Activated T-cell treated with anti-CD3 and anti-CD28 coated beads, Interleukin-2, amount 50 U/mL, for 4 hours (primary cell): Measurements from ENCODE around the gene RAD51B. TPM values are rescaled to one million over a fixed set of nuclear protein-coding genes. Genes with fewer than 3 reads are reported as not detected.
A peak's percentile ranks its signal among the peaks of the same experiment; 100 is the strongest.

ENCODE experiments used
- ATAC-seq, 2 donors: fragments of 200-7000 bp; cut with Tn5 transposase; one replicate each; pipeline ENCODE4 v1.10.0; 2021
- DNase-seq: peaks from one replicate; pipeline ENCODE4 v3.0.0-alpha.2; 2020
- H3K27me3 Mint-ChIP-seq: one replicate; pipeline ENCODE4 v1.8.0; 2021; ENCODE audit warnings: low read depth, mixed read lengths
- H3K36me3 Mint-ChIP-seq: one replicate; pipeline ENCODE4 v1.8.0; 2022; ENCODE audit warnings: mixed read lengths; ENCODE audit not compliant: insufficient read depth
- H3K4me1 Mint-ChIP-seq: one replicate; pipeline ENCODE4 v1.8.0; 2021; ENCODE audit warnings: low read depth, mixed read lengths
- H3K4me3 Mint-ChIP-seq: one replicate; pipeline ENCODE4 v1.8.0; 2021; ENCODE audit warnings: mild to moderate bottlenecking, moderate library complexity, mixed read lengths
- H3K9me3 Mint-ChIP-seq: one replicate; pipeline ENCODE4 v1.8.0; 2021; ENCODE audit warnings: mixed read lengths
- total RNA-seq, 3 donors: library from RNA; stranded (reverse); gene quantifications; one replicate each; pipeline ENCODE4 v1.2.1, GENCODE V29; 2021

RAD51B gene
- total RNA-seq, 3 donors from 2014 or later: 10.6 to 16.1 (median 14.2) TPM

DNA sequence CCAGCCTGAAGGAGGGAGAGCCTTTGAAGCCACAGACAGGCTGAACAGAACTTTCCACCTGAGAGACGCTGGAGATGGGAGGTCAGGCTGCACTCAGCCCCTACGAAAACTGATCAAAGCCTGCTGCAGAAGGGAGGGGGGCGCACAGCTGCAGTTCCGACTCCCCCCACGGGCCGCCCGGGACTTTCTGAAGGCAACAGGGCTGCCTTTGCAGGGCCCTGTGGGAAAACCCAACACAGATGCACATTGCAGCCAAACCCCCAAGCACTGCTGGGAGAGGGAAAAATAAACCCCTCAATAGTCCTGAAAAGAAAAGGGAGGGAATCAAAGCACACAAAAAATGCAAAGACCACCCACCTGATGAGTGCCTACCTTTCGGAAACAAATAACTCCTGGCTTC, 682.7 kb downstream of the RAD51B start:
- ATAC-seq (no peak), DNase-seq (no peak)
- no peaks in the 10 kb centered on the region for H3K9me3 Mint-ChIP-seq
- no peaks in the 10 kb centered on the region for H3K27me3 Mint-ChIP-seq
- H3K36me3 Mint-ChIP-seq: no peaks in the 10 kb centered on the region
- peaks cover 56% of the 10 kb centered on the region for H3K4me1 Mint-ChIP-seq
- H3K4me3 Mint-ChIP-seq: no peak overlapping the region

DNA sequence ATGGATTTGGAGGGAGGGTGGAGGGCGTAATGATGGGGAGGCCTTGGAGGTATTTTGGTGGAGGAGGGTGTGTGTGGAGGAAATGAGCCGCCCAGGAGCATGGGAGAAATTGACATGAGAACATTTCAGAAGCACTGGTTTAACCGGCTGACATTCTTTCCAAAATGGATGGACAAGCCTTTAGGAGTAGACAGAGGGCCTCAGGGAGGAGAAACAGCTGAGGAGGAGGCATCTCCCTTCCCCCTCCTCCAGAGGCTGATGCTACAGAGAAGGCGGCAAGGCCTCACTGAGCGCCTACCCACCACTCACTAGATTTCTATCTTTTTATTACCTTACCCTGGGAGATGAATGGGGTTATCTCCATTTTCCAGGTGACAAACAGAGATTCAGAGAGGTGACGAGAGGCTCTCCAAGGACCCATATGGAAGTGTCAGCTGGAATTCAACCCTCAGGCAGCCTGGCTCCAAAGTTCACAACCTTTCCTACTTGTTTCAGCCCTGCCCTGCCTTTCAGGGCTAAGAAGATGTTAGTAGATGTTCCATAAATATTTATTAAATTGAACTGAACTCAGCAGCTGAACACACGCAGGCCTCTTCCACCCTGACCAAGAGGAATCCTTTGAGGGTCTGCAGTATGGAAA, 683.7 kb downstream of the RAD51B start:
- no peak overlapping the region for H3K4me3 Mint-ChIP-seq
- no peaks in the 10 kb centered on the region for H3K27me3 Mint-ChIP-seq
- no peak for DNase-seq
- H3K4me1 Mint-ChIP-seq: peaks cover 67% of the 10 kb centered on the region
- no peaks in the 10 kb centered on the region for H3K9me3 Mint-ChIP-seq
- no peak for ATAC-seq
- no peaks in the 10 kb centered on the region for H3K36me3 Mint-ChIP-seq

DNA sequence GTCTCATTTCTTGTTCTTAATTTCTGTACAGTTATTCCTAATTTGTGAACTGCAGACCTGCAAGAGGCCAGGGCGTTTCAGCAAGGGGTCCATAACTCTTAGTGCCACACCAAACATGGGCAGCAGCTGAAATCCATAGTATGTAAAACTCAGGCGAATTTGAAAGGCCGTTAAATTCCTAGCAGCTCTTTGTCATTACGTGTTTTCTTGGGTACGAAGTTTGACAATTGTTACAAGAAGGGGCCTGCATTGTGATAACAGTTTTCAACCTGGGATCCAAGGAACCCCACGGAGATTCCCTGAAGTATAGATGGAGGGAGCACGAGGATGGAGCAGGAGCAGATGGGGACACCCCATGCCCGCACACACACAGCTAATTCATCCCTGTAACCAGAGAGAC, 685.3 kb downstream of the RAD51B start:
- peaks cover 76% of the 10 kb centered on the region for H3K4me1 Mint-ChIP-seq

DNA sequence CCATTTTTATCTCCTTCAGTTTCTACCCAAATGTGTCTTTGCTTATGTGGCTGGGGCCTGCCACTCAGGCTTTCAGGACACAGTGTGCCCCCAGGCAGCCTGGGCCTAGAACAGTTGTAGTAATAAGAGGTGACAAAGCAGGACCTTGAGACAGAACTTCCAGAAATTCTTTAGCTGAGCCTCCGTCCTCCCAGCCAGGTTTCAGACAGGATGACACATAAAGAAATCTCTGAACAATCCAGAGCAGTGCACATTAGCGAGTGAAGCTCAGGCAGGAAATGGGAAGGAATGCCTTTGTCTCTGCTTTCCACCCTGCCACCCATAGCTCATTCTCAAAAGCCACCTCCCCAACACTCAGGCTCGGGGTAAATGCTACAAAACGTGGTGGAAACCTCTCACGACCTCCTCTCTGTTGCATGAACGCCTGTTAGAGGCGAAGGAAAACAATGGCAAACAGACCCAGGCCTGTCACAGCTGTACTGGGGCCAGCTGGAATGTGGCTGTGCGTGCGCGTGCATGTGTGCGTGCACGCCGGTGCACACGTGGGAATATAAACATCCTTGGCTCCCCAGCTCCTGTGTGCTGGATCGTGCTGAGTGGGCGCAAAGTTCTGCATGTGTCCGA, 686.6 kb downstream of the RAD51B start:
- Mint-ChIP-seq H3K4me1 (peaks cover 74% of the 10 kb centered on the region), H3K9me3 (no peaks in the 10 kb centered on the region), H3K4me3 (no peak overlapping the region), H3K36me3 (no peaks in the 10 kb centered on the region), H3K27me3 (no peaks in the 10 kb centered on the region)
- ATAC-seq: peak; percentile 20 to 22
- DNase-seq: no peak

More for the DNA sequence above, 685.3 kb downstream of the RAD51B start:
- Mint-ChIP-seq H3K27me3 (no peaks in the 10 kb centered on the region), H3K4me3 (no peak overlapping the region), H3K9me3 (no peaks in the 10 kb centered on the region), H3K36me3 (no peaks in the 10 kb centered on the region)
- no peak for ATAC-seq
- DNase-seq: no peak

DNA sequence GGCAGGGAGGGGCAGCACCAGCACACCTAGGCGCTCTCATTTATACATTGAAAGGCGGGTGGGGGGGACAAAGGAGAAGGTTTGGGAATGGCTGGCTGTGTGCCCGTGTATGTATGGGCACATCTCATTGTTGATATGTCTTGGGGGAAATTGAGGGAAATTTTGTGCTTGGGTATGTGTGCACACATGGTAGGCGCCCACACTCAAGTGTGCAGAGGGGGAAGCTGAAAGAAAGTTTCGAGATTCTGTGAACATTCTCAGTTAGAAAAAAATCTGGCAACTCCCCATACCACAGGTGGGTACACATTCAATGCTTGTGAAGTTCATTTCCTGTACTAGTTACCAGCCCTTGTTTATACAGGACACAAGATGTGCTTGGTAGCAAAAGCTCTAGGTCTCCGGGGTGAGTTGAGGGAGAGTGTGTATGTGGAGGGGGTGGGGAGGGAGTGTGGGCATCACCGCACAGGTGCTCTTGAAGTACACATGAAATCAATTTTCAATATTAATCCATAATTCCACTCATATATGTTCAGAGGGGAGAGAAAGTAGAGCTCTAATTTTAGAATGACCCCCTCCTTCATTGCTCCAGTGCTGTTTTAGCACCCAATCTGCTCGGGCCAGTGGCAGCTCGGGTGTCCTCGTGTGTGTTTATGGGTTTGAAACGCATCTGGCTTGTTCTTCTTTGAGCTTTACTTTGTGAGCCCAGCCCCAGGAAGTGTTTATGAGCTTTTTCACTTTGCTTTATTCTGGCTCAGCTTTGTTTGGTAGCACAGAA, 687.3 kb downstream of the RAD51B start:
- DNase-seq (no peak), ATAC-seq (peak; percentile 67 to 78)
- H3K9me3 Mint-ChIP-seq: no peaks in the 10 kb centered on the region
- peak overlapping the region; percentile 32 for H3K4me3 Mint-ChIP-seq
- no peaks in the 10 kb centered on the region for H3K27me3 Mint-ChIP-seq
- H3K4me1 Mint-ChIP-seq: peaks cover 71% of the 10 kb centered on the region
- no peaks in the 10 kb centered on the region for H3K36me3 Mint-ChIP-seq

GRCh38 chr14:68507544-68508081, 688.0 kb downstream of the RAD51B start:
- DNase-seq: peak; percentile 39
- Mint-ChIP-seq H3K4me1 (peaks cover 70% of the 10 kb centered on the region), H3K36me3 (no peaks in the 10 kb centered on the region), H3K9me3 (no peaks in the 10 kb centered on the region), H3K27me3 (no peaks in the 10 kb centered on the region), H3K4me3 (peak overlapping the region; percentile 32)
- ATAC-seq: peak in 1 of 2 donors; percentile 25

DNA sequence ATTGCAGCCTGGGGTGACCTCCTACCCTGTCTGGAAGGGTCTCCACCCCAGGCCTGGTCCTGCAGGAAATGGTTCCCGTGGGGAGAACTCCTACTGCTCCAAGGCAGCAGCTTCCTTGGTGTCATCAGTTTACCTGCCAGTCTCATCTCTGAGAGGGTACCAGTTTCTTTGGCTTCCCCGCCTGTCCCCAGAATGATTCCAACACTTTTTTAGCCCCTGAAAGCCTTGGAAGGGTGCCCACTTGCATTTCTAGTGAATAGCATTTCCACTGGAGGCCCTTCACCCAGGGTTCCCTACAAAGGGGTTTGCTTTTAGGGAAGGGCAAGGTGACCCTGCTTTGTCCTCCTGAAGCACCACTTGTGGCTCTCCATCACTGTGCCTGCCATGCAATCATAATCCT, 689.0 kb downstream of the RAD51B start:
- no peak for ATAC-seq
- Mint-ChIP-seq H3K9me3 (no peaks in the 10 kb centered on the region), H3K4me1 (peaks cover 72% of the 10 kb centered on the region), H3K4me3 (no peak overlapping the region), H3K27me3 (no peaks in the 10 kb centered on the region), H3K36me3 (no peaks in the 10 kb centered on the region)
- no peak for DNase-seq

DNA sequence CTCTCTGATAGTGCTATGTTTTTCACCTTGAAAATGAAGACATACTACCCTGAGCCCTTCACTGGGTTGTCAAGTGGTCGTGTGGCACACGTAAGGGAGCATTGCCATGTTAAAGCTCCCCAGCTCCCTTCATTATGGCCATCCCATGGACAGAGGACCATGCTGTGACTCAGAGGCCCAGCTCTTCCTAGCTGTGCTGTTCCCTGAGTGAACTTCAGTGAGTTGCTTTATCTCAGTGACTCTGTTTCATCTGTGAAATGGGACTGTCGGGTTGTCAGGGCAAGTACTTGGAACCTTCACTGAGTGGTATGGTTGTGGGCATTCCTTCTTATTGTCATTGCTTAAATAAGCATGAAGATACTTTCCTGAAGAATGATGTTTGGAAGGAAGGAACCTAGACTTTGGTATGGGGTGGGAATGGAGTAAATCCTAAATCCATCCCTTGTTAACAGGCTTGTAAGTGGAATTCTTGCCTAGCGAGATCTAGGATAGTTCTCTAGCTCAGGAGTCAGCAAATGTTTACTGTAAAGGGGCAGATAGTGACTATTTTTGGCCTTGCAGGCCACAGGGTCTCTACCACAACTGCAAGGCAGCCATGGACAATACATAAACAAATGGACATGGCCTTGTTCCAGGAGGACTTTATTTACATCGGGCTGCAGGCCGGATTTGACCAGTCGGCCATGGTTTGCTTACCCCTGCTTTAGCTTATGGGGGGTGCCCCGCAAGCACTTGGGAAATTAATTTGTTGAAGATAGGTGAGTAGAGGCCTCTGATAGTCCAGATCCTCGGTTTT, 689.8 kb downstream of the RAD51B start:
- Mint-ChIP-seq H3K9me3 (no peaks in the 10 kb centered on the region), H3K36me3 (no peaks in the 10 kb centered on the region), H3K27me3 (no peaks in the 10 kb centered on the region), H3K4me3 (no peak overlapping the region), H3K4me1 (peaks cover 69% of the 10 kb centered on the region)
- ATAC-seq (no peak), DNase-seq (no peak)

DNA sequence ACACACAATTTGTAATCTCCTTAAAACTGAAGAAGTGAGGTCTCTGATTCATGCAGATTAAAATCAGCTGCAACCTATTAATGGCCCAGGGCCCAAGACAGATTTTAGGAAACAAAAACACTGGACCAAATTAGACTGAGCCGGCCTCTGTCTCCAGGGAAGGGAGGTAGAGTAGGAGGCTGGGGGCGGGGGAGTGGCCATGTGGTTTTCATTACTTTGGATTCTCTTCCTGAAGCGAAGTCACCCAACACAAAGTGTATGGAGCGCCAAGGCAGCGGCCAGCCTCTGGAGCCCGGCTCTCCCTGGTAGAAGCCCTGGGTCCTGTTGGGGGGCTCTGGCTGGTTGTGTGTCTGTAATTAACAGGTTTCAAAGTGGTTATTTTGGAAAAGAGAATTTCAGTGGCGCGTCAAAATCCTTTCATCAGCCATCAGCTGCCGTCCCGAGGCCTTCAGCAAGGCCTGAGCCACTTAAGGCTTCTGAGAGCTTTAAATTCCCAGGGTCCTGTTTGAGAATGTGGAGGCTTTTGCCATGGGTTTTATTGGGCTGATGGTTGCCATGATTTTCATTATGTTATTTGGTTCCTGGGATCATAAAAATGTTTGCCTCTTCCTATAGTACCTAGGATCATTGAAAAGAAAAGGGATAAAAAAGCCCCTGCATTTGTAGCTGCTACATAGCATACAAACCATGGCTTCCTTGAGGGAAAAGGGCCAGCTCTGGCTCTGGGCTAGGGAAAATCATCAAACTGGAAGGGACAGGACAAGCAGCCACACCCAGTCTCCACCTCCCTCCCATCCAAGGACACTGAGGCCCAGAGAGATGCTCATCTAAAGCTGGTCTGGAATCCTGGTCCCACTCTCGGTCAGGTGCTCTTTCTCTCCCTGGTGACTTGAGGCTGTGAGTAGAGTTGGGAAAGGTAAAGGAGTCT, 690.9 kb downstream of the RAD51B start:
- Mint-ChIP-seq H3K27me3 (no peaks in the 10 kb centered on the region), H3K4me1 (peaks cover 61% of the 10 kb centered on the region), H3K9me3 (no peaks in the 10 kb centered on the region), H3K4me3 (no peak overlapping the region), H3K36me3 (no peaks in the 10 kb centered on the region)
- DNase-seq (no peak), ATAC-seq (no peak)

DNA sequence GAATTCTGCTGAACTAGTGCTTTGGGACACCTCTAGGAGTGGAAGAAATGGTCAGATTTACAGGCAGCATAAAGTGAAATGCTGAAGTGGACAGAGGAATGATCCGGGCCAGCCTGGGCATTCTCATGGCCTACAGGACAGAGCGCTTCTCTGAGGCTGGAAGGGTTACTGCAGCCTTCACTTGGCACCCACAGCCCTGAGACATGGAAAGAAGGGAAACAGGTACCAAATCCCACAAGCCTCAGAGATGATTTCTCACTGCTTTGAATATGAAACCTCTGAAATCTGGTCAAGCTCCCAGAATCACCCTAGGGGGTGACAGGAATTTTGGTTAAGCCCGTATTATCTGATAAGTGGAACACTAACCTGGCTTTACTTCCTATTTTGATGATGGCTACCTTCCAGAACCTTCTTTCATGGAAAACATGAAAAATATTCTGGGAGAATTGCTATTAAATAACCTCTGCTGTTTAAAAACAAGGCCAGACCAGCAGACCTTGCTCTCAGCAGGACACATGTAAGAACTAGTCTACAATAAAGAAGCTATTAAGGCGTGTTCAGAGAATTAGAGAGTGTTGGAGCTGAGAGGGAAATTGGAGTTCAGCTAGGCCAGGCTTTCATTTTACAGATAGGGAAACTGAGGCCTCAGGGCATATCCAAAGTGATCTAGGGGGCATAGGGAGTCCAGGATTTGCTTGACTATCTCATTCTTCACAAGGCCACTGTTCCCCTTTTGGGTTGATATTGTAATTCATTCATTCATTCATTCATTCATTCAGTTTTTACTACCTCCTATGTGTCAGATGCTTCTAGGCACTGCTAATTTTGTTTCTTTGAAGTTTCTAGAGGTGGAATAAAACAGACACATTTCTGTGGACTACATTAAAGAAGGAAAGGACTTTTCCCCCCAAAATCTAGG, 691.8 kb downstream of the RAD51B start:
- peaks cover 52% of the 10 kb centered on the region for H3K4me1 Mint-ChIP-seq

GRCh38 chr14:68512088-68512487, 692.5 kb downstream of the RAD51B start:
- Mint-ChIP-seq H3K4me1 (peaks cover 45% of the 10 kb centered on the region), H3K27me3 (no peaks in the 10 kb centered on the region), H3K36me3 (no peaks in the 10 kb centered on the region), H3K4me3 (no peak overlapping the region), H3K9me3 (no peaks in the 10 kb centered on the region)
- ATAC-seq (no peak), DNase-seq (no peak)

More for the DNA sequence above, 691.8 kb downstream of the RAD51B start:
- DNase-seq: no peak
- Mint-ChIP-seq H3K36me3 (no peaks in the 10 kb centered on the region), H3K27me3 (no peaks in the 10 kb centered on the region), H3K4me3 (no peak overlapping the region), H3K9me3 (no peaks in the 10 kb centered on the region)
- ATAC-seq: no peak

GRCh38 chr14:68513137-68513536, 693.6 kb downstream of the RAD51B start:
- ATAC-seq (no peak), DNase-seq (no peak)
- Mint-ChIP-seq H3K4me1 (peaks cover 38% of the 10 kb centered on the region), H3K9me3 (no peaks in the 10 kb centered on the region), H3K36me3 (no peaks in the 10 kb centered on the region), H3K4me3 (no peak overlapping the region), H3K27me3 (no peaks in the 10 kb centered on the region)
